Measurements from ENCODE around the gene ANKS1A.

GRCh38 chr6:34900321-34901031 is 11.4 kb downstream of the ANKS1A start:
- no peak for TF ChIP-seq EZH2 (IDR thresholded peaks at IDR 0.05; ENCODE audit: borderline replicate concordance, low read length)
- TF ChIP-seq CTCF (conservative IDR thresholded peaks at IDR 0.05 in 1 of 2, IDR thresholded peaks at IDR 0.05 in 1 of 2; ENCODE audit: extremely low read depth in 1 of 2, insufficient read depth in 1 of 2, low read depth in 1 of 2, low read length in 2 of 2): no peak

Measured in mammary epithelial cell (primary cell).